ENCODE data around the gene TDRD6. TPM values are rescaled to one million over a fixed set of nuclear protein-coding genes. Genes with fewer than 3 reads are reported as not detected.

The TDRD6 gene
- polyA plus RNA-seq, 1 of the 3 experiments (the other 2 are of a cell fraction) = not detected

GRCh38 chr6:46689657-46690056, 2.0 kb downstream of the TDRD6 start:
- ChIA-PET POLR2A (no interaction called here), CTCF (no interaction called here)
- Histone ChIP-seq H3F3A (replicated peaks; ENCODE audit: insufficient read depth) (no peaks in the 10 kb centered on the region), H3K36me3 (replicated peaks in 1 of 2; ENCODE audit: control insufficient read depth in 1 of 2, insufficient read depth in 2 of 2, low read length in 1 of 2) (no peaks in the 10 kb centered on the region), H3K4me2 (no peak overlapping the region), H3K79me2 (ENCODE audit: insufficient read depth) (no peaks in the 10 kb centered on the region), H3K27ac (ENCODE audit: low read depth in 2 of 2, low read length in 1 of 2) (no peak overlapping the region), H3K9ac (no peak overlapping the region), H3K4me3 (ENCODE audit: low read depth in 2 of 2, low read length in 1 of 2) (no peak overlapping the region), H3K27me3 (ENCODE audit: insufficient read depth) (no peaks in the 10 kb centered on the region), H3K4me1 (ENCODE audit: control insufficient read depth in 1 of 2, insufficient read depth in 2 of 2, low read depth in 1 of 2, low read length in 1 of 2) (no peaks in the 10 kb centered on the region), H3K9me3 (no peaks in the 10 kb centered on the region), H4K20me1 (ENCODE audit: insufficient read depth) (no peaks in the 10 kb centered on the region), H2AFZ (ENCODE audit: low read depth) (no peak overlapping the region), H3K9me2 (no peaks in the 10 kb centered on the region)
- no peak for TF ChIP-seq FOSL2 (IDR thresholded peaks at IDR 0.05; ENCODE audit: borderline replicate concordance, low read depth)
- 7% methylated on average over 3 of the region's 3 CpGs for WGBS (ENCODE audit: low lambda C conversion rate)
- no peak for DNase-seq

GRCh38 chr6:46690141-46690755, 2.6 kb downstream of the TDRD6 start:
- CTCF ChIA-PET = no interaction called here
- no peak overlapping the region for H2AFZ ChIP-seq (ENCODE audit: low read depth)

GRCh38 chr6:46690911-46691451, 3.3 kb downstream of the TDRD6 start:
- no peak for DNase-seq
- Histone ChIP-seq H3K4me1 (ENCODE audit: control insufficient read depth in 1 of 2, insufficient read depth in 2 of 2, low read depth in 1 of 2, low read length in 1 of 2) (no peaks in the 10 kb centered on the region), H3K4me2 (no peak overlapping the region), H3K27ac (ENCODE audit: low read depth in 2 of 2, low read length in 1 of 2) (no peak overlapping the region), H4K20me1 (ENCODE audit: insufficient read depth) (no peaks in the 10 kb centered on the region), H3K27me3 (ENCODE audit: insufficient read depth) (no peaks in the 10 kb centered on the region), H3K79me2 (ENCODE audit: insufficient read depth) (no peaks in the 10 kb centered on the region), H3K9ac (no peak overlapping the region), H3K36me3 (replicated peaks in 1 of 2; ENCODE audit: control insufficient read depth in 1 of 2, insufficient read depth in 2 of 2, low read length in 1 of 2) (no peaks in the 10 kb centered on the region), H3K4me3 (ENCODE audit: low read depth in 2 of 2, low read length in 1 of 2) (no peak overlapping the region), H3K9me3 (no peaks in the 10 kb centered on the region), H3F3A (replicated peaks; ENCODE audit: insufficient read depth) (no peaks in the 10 kb centered on the region), H2AFZ (ENCODE audit: low read depth) (no peak overlapping the region), H3K9me2 (no peaks in the 10 kb centered on the region)
- WGBS (ENCODE audit: low lambda C conversion rate) = 4% methylated on average over 1 of the region's 1 CpG
- ChIA-PET CTCF (no interaction called here), POLR2A (no interaction called here)
- TF ChIP-seq IRF3 (IDR thresholded peaks at IDR 0.05; ENCODE audit: low read depth, low read length) (no peak), YY1 (IDR thresholded peaks at IDR 0.05; ENCODE audit: low read depth) (no peak), TCF12 (IDR thresholded peaks at IDR 0.05) (no peak), SMC3 (IDR thresholded peaks at IDR 0.05; ENCODE audit: low read depth, low read length) (no peak), EZH2phosphoT487 (IDR thresholded peaks at IDR 0.05; ENCODE audit: borderline replicate concordance, low read depth) (no peak), ELF1 (IDR thresholded peaks at IDR 0.05) (no peak), REST (IDR thresholded peaks at IDR 0.05; ENCODE audit: low read depth, low read length) (no peak), FOXJ3 (CRISPR knock-in tag; IDR thresholded peaks at IDR 0.05) (no peak), RXRA (IDR thresholded peaks at IDR 0.05; ENCODE audit: borderline replicate concordance, low read depth) (no peak), GABPA (IDR thresholded peaks at IDR 0.05; ENCODE audit: low read depth) (no peak)

More at GRCh38 chr6:46690141-46690755, 2.6 kb downstream of the TDRD6 start:
- Histone ChIP-seq H3F3A (replicated peaks; ENCODE audit: insufficient read depth) (no peaks in the 10 kb centered on the region), H3K4me2 (no peak overlapping the region), H3K4me3 (ENCODE audit: low read depth in 2 of 2, low read length in 1 of 2) (no peak overlapping the region), H3K27me3 (ENCODE audit: insufficient read depth) (no peaks in the 10 kb centered on the region), H3K4me1 (ENCODE audit: control insufficient read depth in 1 of 2, insufficient read depth in 2 of 2, low read depth in 1 of 2, low read length in 1 of 2) (no peaks in the 10 kb centered on the region), H3K27ac (ENCODE audit: low read depth in 2 of 2, low read length in 1 of 2) (no peak overlapping the region), H4K20me1 (ENCODE audit: insufficient read depth) (no peaks in the 10 kb centered on the region), H3K9me3 (no peaks in the 10 kb centered on the region), H3K36me3 (replicated peaks in 1 of 2; ENCODE audit: control insufficient read depth in 1 of 2, insufficient read depth in 2 of 2, low read length in 1 of 2) (no peaks in the 10 kb centered on the region), H3K9me2 (no peaks in the 10 kb centered on the region), H3K79me2 (ENCODE audit: insufficient read depth) (no peaks in the 10 kb centered on the region), H3K9ac (no peak overlapping the region)
- DNase-seq = no peak
- POLR2A ChIA-PET = no interaction called here
- no peak for TF ChIP-seq ZBTB33 (IDR thresholded peaks at IDR 0.05; ENCODE audit: borderline replicate concordance, low read depth)
- TF ChIP-seq SMC3 (IDR thresholded peaks at IDR 0.05; ENCODE audit: low read depth, low read length) = no peak
- 7% methylated on average over 2 of the region's 2 CpGs for WGBS (ENCODE audit: low lambda C conversion rate)

All from SK-N-SH (cell line).